OCI-LY1 (cell line): ENCODE results near the gene HTR3B.

ENCODE experiments used
- EZH2 ChIP-seq: fragments of 200-600 bp; sonication (generic), shearing (Covaris generic); IDR thresholded peaks from 2 replicates; pipeline ENCODE4 v1.8.0; 2017; ENCODE audit warnings: borderline replicate concordance, mixed run types, mild to moderate bottlenecking, antibody characterized with exemption, low read length, moderate library complexity, mixed read lengths
- TF ChIP-seq, protein P1 (sequence below): fragments of 200-600 bp; sonication (generic), shearing (Covaris generic); IDR thresholded peaks from 2 replicates; pipeline ENCODE4 v1.5.1; 2017; ENCODE audit warnings: mild to moderate bottlenecking, antibody characterized with exemption, low read length, moderate library complexity, mixed read lengths

DNA sequence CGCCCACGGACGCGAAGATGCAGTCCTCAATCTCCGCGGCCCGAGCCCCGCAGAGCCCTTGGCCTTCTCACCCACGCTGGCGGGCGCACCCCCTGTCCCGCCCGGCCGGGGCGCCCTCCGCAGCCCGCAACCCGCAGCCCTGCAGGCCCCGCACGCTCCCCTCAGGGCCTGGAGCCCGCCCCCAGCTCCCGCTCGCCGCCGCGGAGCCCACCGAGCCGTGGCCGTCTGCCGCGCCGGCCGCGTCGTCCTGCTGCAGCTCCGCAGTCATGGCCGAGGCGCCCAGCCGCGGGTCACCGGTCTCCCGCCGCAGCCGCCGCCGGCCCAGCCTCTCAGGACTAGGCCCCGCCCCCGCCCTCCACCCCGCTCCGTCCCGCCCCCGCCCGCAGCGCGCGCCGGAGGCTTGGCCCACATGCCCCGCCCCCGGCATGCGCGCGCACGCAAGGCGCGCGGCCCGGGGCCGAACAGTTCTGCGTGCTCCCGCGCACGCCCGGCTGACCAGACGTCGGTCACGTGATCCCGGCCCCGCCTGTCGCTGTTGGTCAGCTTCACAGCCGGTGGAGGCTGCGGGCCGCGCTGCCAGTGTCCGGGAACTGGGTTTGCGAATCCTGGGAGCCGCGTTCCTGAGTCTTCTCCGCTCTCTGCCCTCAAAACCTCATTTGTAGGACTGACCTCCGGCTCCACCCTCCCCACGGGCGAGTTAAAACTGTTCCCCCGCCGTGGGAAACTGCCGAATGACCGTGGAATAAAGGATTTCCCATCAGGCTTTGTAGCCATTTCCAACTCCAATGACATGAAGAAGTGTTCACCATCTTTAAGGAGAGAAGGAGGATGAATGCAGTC, 29.1 kb upstream of the HTR3B start, which contains the start of gene USP28:
- TF ChIP-seq, protein P1, sequence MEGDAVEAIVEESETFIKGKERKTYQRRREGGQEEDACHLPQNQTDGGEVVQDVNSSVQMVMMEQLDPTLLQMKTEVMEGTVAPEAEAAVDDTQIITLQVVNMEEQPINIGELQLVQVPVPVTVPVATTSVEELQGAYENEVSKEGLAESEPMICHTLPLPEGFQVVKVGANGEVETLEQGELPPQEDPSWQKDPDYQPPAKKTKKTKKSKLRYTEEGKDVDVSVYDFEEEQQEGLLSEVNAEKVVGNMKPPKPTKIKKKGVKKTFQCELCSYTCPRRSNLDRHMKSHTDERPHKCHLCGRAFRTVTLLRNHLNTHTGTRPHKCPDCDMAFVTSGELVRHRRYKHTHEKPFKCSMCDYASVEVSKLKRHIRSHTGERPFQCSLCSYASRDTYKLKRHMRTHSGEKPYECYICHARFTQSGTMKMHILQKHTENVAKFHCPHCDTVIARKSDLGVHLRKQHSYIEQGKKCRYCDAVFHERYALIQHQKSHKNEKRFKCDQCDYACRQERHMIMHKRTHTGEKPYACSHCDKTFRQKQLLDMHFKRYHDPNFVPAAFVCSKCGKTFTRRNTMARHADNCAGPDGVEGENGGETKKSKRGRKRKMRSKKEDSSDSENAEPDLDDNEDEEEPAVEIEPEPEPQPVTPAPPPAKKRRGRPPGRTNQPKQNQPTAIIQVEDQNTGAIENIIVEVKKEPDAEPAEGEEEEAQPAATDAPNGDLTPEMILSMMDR: no peak
- no peak for TF ChIP-seq EZH2
